Neuronal stem cell (in vitro differentiated cells): ENCODE data around the gene KRT222.

Experiments used
- DNase-seq: peaks from one replicate; pipeline ENCODE4 v3.0.0-alpha.2; 2013; ENCODE audit warnings: low spot score
- H2AFZ ChIP-seq: one replicate; pipeline ENCODE4 v1.6.1; 2013; ENCODE audit warnings: mild to moderate bottlenecking, low read length, inconsistent platforms
- H2AK5ac ChIP-seq: 2 replicates; pipeline ENCODE4 v1.6.1; 2013; ENCODE audit warnings: low read depth, mild to moderate bottlenecking, inconsistent platforms, low read length, moderate library complexity, mixed read lengths
- H2BK120ac ChIP-seq: 2 replicates; pipeline ENCODE4 v1.6.1; 2013; ENCODE audit warnings: low read depth, mild to moderate bottlenecking, inconsistent platforms, low read length, moderate library complexity, mixed read lengths
- H2BK12ac ChIP-seq: one replicate; pipeline ENCODE4 v1.6.1; 2013; ENCODE audit warnings: low read length, inconsistent platforms
- H2BK15ac ChIP-seq: 2 replicates; pipeline ENCODE4 v1.6.1; 2013; ENCODE audit warnings: mild to moderate bottlenecking, low read length, inconsistent platforms, mixed read lengths
- H2BK5ac ChIP-seq: one replicate; pipeline ENCODE4 v1.6.1; 2013; ENCODE audit warnings: inconsistent platforms, mild to moderate bottlenecking, low read length, moderate library complexity
- H3K14ac ChIP-seq: one replicate; pipeline ENCODE4 v1.6.1; 2013; ENCODE audit warnings: low read length, inconsistent platforms
- H3K18ac ChIP-seq: 2 replicates; pipeline ENCODE4 v1.6.1; 2013; ENCODE audit warnings: low read length, inconsistent platforms
- H3K23ac ChIP-seq: 2 replicates; pipeline ENCODE4 v1.6.1; 2013; ENCODE audit warnings: low read depth, mild to moderate bottlenecking, mixed read lengths, low read length, inconsistent platforms; ENCODE audit not compliant: poor library complexity
- H3K27ac ChIP-seq: replicated peaks from 3 replicates; pipeline ENCODE4 v1.5.1; 2013; ENCODE audit warnings: low read length, inconsistent platforms
- H3K27me3 ChIP-seq, 3 experiments: 2 replicates each; pipeline ENCODE4 v1.6.1; 2013; ENCODE audit warnings: low read length in 3 of 3, mild to moderate bottlenecking in 2 of 3, inconsistent platforms in 1 of 3, low read depth in 1 of 3, mixed read lengths in 1 of 3, moderate library complexity in 1 of 3; ENCODE audit not compliant: control insufficient read depth in 3 of 3, insufficient read depth in 3 of 3
- H3K36me3 ChIP-seq, 2 donors: replicated peaks in 1 of 2; 2 replicates each; pipeline ENCODE4 v1.6.1; 2013; ENCODE audit warnings: low read length in 2 of 2; ENCODE audit not compliant: control insufficient read depth in 2 of 2, insufficient read depth in 2 of 2
- H3K4ac ChIP-seq: 2 replicates; pipeline ENCODE4 v1.6.1; 2013; ENCODE audit warnings: inconsistent platforms, mild to moderate bottlenecking, low read length, moderate library complexity
- H3K4me1 ChIP-seq, 2 donors: 1 replicate in 1 of 2; 2 replicates in 1 of 2; pipeline ENCODE4 v1.6.1; 2013; ENCODE audit warnings: low read length in 2 of 2, low read depth in 1 of 2; ENCODE audit not compliant: control insufficient read depth in 2 of 2, insufficient read depth in 1 of 2
- H3K4me2 ChIP-seq: one replicate; pipeline ENCODE4 v1.6.1; 2013; ENCODE audit warnings: mild to moderate bottlenecking, low read length, inconsistent platforms; ENCODE audit not compliant: insufficient read depth, poor library complexity, severe bottlenecking
- H3K4me3 ChIP-seq, 2 donors: 2 replicates each; pipeline ENCODE4 v1.5.1; 2013; ENCODE audit warnings: low read length in 2 of 2, mild to moderate bottlenecking in 2 of 2, inconsistent platforms in 1 of 2, moderate library complexity in 1 of 2
- H3K79me1 ChIP-seq: one replicate; pipeline ENCODE4 v1.6.1; 2013; ENCODE audit warnings: low read depth, mild to moderate bottlenecking, inconsistent platforms, low read length, moderate library complexity
- H3K9ac ChIP-seq: one replicate; pipeline ENCODE4 v1.6.1; 2013; ENCODE audit warnings: mild to moderate bottlenecking, low read depth, low read length, inconsistent platforms; ENCODE audit not compliant: poor library complexity
- H3K9me3 ChIP-seq, 2 donors: replicated peaks in 1 of 2; 2 replicates each; pipeline versions ENCODE3 to v1.6.1; 2013; ENCODE audit warnings: low read length in 2 of 2, mild to moderate bottlenecking in 2 of 2, inconsistent platforms in 1 of 2, low read depth in 1 of 2, mixed read lengths in 1 of 2, moderate library complexity in 1 of 2; ENCODE audit not compliant: control insufficient read depth in 2 of 2, insufficient read depth in 1 of 2
- H4K8ac ChIP-seq: one replicate; pipeline ENCODE4 v1.6.1; 2013; ENCODE audit warnings: low read depth, mild to moderate bottlenecking, inconsistent platforms, low read length, moderate library complexity
- H4K91ac ChIP-seq: one replicate; pipeline ENCODE4 v1.6.1; 2013; ENCODE audit warnings: low read length, low read depth, mild to moderate bottlenecking, inconsistent platforms; ENCODE audit not compliant: poor library complexity
- WGBS, 2 donors: extraction: QIAGEN DNeasy Blood & Tissue Kit; methylation state at CpG; one replicate each; pipeline ENCODE4 v1.1.7; 2013; ENCODE audit warnings: missing lambda C conversion rate in 2 of 2, mixed read lengths in 1 of 2; ENCODE audit not compliant: insufficient read length in 2 of 2, insufficient replicate concordance in 1 of 2; ENCODE audit errors: extremely low coverage in 2 of 2; 5-methylcytosine and 5-hydroxymethylcytosine counted together

Gene KRT222

DNA sequence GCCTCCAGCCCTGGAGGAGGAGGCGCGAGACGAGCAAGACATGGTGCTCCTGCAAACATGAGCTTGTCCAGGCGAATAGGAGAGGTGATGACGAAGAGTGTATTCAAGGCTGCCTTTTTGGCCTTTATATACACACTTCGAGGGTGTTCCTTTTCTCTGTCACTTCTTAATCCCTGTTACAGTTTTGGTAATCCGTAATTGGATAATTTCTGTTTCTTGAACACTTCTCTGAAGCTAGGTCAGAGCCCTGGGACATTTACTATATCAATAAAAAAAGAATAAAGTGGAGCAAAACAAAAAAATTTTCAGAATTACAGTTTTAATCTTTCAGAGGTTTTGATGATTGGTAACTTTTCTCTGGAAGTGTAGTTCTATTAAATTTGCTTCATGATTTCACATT, 38.7 kb upstream of the KRT222 start, which contains the start of gene KRT24:
Gene KRT24, minus strand, starts transcription at position 101 of the 400 bp plus-strand sequence. Its CDS starts 59 bp downstream, at position 42.
- no peak within 1 kb of the TSS for H4K8ac ChIP-seq
- H2BK5ac ChIP-seq: no peak within 1 kb of the TSS
- no peak within 1 kb of the TSS for H4K91ac ChIP-seq
- H3K27me3 ChIP-seq: peaks cover 0 to 13% (median 0%) of the 10 kb centered on the region in 3 experiments
- H3K27ac ChIP-seq: no peak within 1 kb of the TSS
- no peak for DNase-seq
- H3K79me1 ChIP-seq: no peaks in the 10 kb centered on the region
- no CpG with 5 or more reads among the region's 7 CpGs for WGBS, 2 donors
- no peak within 1 kb of the TSS for H2BK12ac ChIP-seq
- H2BK120ac ChIP-seq: no peak within 1 kb of the TSS
- H3K23ac ChIP-seq: no peak within 1 kb of the TSS
- no peaks in the 10 kb centered on the region for H3K36me3 ChIP-seq
- H3K9ac ChIP-seq: no peak within 1 kb of the TSS
- no peak within 1 kb of the TSS for H3K4ac ChIP-seq
- no peak within 1 kb of the TSS for H3K14ac ChIP-seq
- no peak within 1 kb of the TSS for H2AK5ac ChIP-seq
- H2BK15ac ChIP-seq: no peak within 1 kb of the TSS
- no peaks in the 10 kb centered on the region for H3K9me3 ChIP-seq
- H2AFZ ChIP-seq: no peak within 1 kb of the TSS
- H3K4me2 ChIP-seq: no peak within 1 kb of the TSS
- H3K4me1 ChIP-seq: peaks cover 3 to 4% of the 10 kb centered on the region in 2 donors
- H3K18ac ChIP-seq: peak within 1 kb of the TSS; percentile 92
- H3K4me3 ChIP-seq: no peak within 1 kb of the TSS

DNA sequence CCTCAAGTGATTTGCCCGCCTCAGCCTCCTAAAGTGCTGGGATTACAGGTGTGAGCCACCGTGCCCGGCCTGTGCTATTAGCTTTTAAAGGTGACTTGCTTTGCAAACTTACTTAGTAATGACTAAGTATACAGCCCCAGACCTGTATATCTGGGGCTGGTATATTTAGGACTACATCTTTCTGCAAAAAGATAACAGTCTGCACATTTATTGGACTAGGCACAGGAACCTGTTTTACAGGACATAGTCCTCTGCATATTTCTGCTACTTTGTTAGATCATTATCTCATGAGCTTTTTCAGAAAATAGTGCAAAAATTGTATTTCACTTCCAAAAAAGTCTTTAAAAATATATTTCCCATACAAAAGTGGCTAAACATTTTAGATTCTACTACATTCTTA, 37.3 kb upstream of the KRT222 start:
- WGBS, 2 donors: no CpG with 5 or more reads among the region's 3 CpGs
- peaks cover 0 to 13% (median 0%) of the 10 kb centered on the region in 3 experiments for H3K27me3 ChIP-seq

DNA sequence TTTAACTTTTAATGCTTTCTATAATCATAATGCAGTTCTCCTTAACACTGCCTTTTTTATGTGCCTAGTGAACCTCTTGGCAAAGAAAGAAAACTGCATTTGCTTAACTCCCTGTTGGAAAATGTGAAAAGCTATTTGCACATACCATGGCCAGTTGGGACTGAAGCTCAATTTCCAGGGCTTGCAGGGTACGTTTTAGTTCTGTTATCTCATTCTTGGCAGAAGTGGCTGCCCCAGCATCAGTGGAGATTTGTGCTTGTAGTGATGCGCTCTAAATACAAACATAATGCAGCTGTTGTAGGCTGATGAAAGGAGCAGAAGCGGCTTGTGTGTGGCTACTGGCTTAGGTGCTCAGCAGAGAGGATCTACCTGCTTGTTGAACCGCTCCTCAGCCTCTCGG, 34.9 kb upstream of the KRT222 start:
- H3K79me1 ChIP-seq: no peaks in the 10 kb centered on the region
- H3K14ac ChIP-seq: no peak overlapping the region
- H4K91ac ChIP-seq: no peak overlapping the region
- no peak overlapping the region for H3K18ac ChIP-seq
- H3K23ac ChIP-seq: no peak overlapping the region
- no peak overlapping the region for H4K8ac ChIP-seq
- H3K4ac ChIP-seq: no peak overlapping the region
- no peak overlapping the region for H3K4me3 ChIP-seq
- H2BK12ac ChIP-seq: no peak overlapping the region
- peaks cover 0 to 25% (median 0%) of the 10 kb centered on the region in 3 experiments for H3K27me3 ChIP-seq
- H3K36me3 ChIP-seq: no peaks in the 10 kb centered on the region
- no peak overlapping the region for H2BK120ac ChIP-seq
- no peak overlapping the region for H2BK15ac ChIP-seq
- no peak overlapping the region for H2AFZ ChIP-seq
- H3K27ac ChIP-seq: no peak overlapping the region
- H2BK5ac ChIP-seq: no peak overlapping the region
- no peak for DNase-seq
- no peak overlapping the region for H3K9ac ChIP-seq
- no peak overlapping the region for H2AK5ac ChIP-seq
- H3K9me3 ChIP-seq: no peaks in the 10 kb centered on the region
- no CpG with 5 or more reads among the region's 5 CpGs for WGBS, 2 donors
- peaks cover 0 to 2% of the 10 kb centered on the region in 2 donors for H3K4me1 ChIP-seq
- no peak overlapping the region for H3K4me2 ChIP-seq

More for the DNA sequence above, 37.3 kb upstream of the KRT222 start:
- Histone ChIP-seq H2BK12ac (no peak overlapping the region), H3K18ac (no peak overlapping the region), H2AFZ (no peak overlapping the region), H3K9ac (no peak overlapping the region), H3K9me3 (no peaks in the 10 kb centered on the region), H3K4ac (no peak overlapping the region), H2AK5ac (no peak overlapping the region), H3K36me3 (no peaks in the 10 kb centered on the region), H3K14ac (no peak overlapping the region), H2BK120ac (no peak overlapping the region), H4K8ac (no peak overlapping the region), H3K27ac (no peak overlapping the region), H2BK5ac (no peak overlapping the region), H3K4me1 (peaks cover 0 to 2% of the 10 kb centered on the region in 2 donors), H3K79me1 (no peaks in the 10 kb centered on the region), H2BK15ac (no peak overlapping the region), H3K4me3 (no peak overlapping the region), H3K23ac (no peak overlapping the region), H4K91ac (no peak overlapping the region), H3K4me2 (no peak overlapping the region)
- DNase-seq: no peak

DNA sequence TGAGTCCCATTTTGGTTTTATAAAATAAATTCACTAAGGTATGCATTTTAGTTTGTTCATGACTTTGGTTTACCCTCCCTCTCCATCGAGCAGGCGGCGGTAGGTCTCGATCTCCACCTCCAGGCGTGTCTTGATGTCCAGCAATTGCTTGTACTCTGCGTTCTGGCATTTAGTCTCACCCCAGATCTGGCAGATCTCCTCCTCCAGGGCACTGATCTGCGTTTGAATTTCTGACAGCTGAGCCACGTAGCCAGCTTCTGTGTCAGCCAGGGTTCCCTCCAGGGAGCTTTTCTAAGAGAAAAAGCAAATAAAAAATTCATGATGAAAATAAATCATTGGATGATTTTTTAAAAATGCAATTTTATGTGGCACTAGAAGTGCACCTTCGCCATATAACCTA, 34.4 kb upstream of the KRT222 start:
- H3K23ac ChIP-seq: no peak overlapping the region
- no peak overlapping the region for H4K8ac ChIP-seq
- H3K9me3 ChIP-seq: no peaks in the 10 kb centered on the region
- H3K4me2 ChIP-seq: no peak overlapping the region
- H3K79me1 ChIP-seq: no peaks in the 10 kb centered on the region
- H2BK12ac ChIP-seq: no peak overlapping the region
- no peak overlapping the region for H2BK15ac ChIP-seq
- H2BK5ac ChIP-seq: no peak overlapping the region
- no peak overlapping the region for H2AK5ac ChIP-seq
- H3K18ac ChIP-seq: no peak overlapping the region
- no peak overlapping the region for H3K27ac ChIP-seq
- H3K4me1 ChIP-seq: peaks cover 0 to 2% of the 10 kb centered on the region in 2 donors
- H3K4me3 ChIP-seq: no peak overlapping the region
- H3K9ac ChIP-seq: no peak overlapping the region
- peaks cover 0 to 29% (median 0%) of the 10 kb centered on the region in 3 experiments for H3K27me3 ChIP-seq
- H4K91ac ChIP-seq: no peak overlapping the region
- H2BK120ac ChIP-seq: no peak overlapping the region
- H3K36me3 ChIP-seq: no peaks in the 10 kb centered on the region
- DNase-seq: no peak
- no peak overlapping the region for H2AFZ ChIP-seq
- H3K4ac ChIP-seq: no peak overlapping the region
- no peak overlapping the region for H3K14ac ChIP-seq
- no CpG with 5 or more reads among the region's 9 CpGs for WGBS, 2 donors
